Choroid plexus epithelial cell (primary cell): ENCODE data around the gene OLFML3.
"Not testable (repeated sequence)": the region's sequence is repeated elsewhere in the genome, so short reads cannot be mapped to it uniquely, and the experiment has no call there.

Source experiments
- DNase-seq: peaks from one replicate; pipeline ENCODE4 v3.0.0-alpha.2; 2010; ENCODE audit warnings: low read depth
- H3K4me3 ChIP-seq: 2 replicates; pipeline ENCODE4 v1.5.1; 2011; ENCODE audit warnings: low read depth, mild to moderate bottlenecking, control low read depth, low read length, moderate library complexity
- CTCF ChIP-seq: conservative IDR thresholded peaks from 2 replicates; pipeline ENCODE4 v1.5.1; 2011; ENCODE audit warnings: low read depth, mild to moderate bottlenecking, control low read depth, inconsistent platforms, low read length, moderate library complexity

OLFML3 gene

GRCh38 chr1:114010433-114011184 lies 31.3 kb downstream of the OLFML3 start:
- H3K4me3 ChIP-seq, result no peak overlapping the region
- no peak for DNase-seq
- no peak for TF ChIP-seq CTCF

- no peak for DNase-seq
- H3K4me3 ChIP-seq, result no peak overlapping the region
- TF ChIP-seq CTCF, result no peak
Measured at GRCh38 chr1:114011796-114012195, 32.5 kb downstream of the OLFML3 start.

DNA sequence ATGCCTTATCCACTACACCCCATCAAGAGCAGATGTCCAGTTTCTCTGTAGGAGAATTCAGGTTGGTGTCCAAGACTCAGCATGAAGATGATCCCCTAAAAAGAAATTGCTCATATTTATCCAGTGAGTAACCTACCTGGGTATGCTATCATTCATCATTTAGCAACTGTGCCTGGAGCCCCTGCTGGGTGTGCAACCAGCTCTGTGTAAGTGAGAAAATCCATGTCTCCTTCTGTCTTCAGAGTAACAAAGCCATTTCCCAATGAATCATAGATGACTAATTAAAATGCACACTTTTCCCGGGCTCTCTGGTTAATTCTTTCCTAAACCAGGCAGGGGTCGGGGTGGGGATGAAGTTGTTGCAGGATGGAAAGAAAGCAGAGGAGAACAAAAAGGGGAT lies 35.8 kb downstream of the OLFML3 start:
- H3K4me3 ChIP-seq, result no peak overlapping the region
- peak; percentile 62 for DNase-seq
- no peak for TF ChIP-seq CTCF

DNA sequence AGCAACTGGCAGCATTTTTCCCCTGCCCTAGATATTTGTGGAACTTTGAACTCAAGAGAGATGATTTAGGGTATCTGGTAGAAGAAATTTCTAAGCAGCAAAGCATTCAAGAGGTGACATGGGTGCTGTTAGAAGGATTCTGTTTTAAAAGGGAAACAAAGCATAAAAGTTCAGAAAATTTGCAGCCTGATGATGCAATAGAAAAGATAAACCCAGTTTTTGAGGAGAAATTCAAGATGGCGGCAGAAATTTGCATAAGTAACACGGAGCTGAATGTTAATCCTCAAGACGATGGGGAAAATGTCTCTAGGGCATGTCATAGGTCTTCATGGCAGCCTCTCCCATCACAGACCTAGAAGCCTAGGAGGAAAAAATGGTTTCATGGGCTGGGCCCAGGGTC lies 40.5 kb downstream of the OLFML3 start:
- not testable (repeated sequence) for DNase-seq, H3K4me3 ChIP-seq

DNA sequence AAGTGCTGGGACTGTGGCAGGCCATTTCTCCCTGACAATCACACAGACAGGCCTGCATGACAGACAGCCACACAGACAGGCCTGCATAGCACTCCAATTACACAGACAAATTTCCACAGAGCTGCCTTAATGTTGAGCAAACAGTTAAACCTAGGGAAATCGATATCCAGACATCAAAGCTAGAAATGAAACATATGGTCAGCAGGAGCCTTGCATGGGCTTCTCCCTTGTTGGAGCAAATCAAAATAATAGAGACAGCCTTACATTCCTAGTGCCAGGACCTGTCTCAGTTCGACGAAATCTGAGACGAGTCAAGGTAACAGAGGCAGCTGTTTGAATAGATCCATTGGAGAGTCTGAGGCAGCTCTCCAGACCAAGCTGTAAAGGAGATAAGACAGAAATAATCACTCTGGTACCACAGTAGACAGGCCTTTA lies 42.4 kb downstream of the OLFML3 start:
- TF ChIP-seq CTCF, result no peak
- peak; percentile 16 for DNase-seq
- no peak overlapping the region for H3K4me3 ChIP-seq

GRCh38 chr1:114022877-114023276 lies 43.6 kb downstream of the OLFML3 start:
- no peak for TF ChIP-seq CTCF
- no peak overlapping the region for H3K4me3 ChIP-seq
- DNase-seq, result no peak

DNA sequence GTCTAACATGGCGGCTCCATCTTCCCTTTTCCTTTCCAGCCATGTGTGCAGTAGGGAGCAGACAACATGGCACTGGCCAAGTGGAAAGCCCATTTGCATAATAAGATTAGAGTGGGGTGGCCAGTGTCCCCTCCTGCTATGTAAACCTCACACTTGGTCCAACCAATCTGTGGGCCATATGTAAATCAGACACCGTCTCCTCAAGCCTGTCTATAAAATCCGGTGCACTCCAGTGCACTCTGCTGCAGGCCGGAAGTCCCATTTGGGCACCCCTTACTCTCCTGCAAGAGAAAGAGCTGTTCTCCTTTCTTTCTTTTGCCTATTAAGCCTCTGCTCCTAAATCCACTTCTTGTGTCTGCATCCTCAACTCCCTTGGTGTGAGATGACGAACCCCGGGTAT lies 44.1 kb downstream of the OLFML3 start:
- no peak overlapping the region for H3K4me3 ChIP-seq
- no peak for DNase-seq
- TF ChIP-seq CTCF, result no peak

GRCh38 chr1:114024049-114024448 lies 44.8 kb downstream of the OLFML3 start:
- DNase-seq, result peak; percentile 96
- no peak overlapping the region for H3K4me3 ChIP-seq
- TF ChIP-seq CTCF, result peak; percentile 7
